Measurements from ENCODE around the gene SIRPG.

DNA sequence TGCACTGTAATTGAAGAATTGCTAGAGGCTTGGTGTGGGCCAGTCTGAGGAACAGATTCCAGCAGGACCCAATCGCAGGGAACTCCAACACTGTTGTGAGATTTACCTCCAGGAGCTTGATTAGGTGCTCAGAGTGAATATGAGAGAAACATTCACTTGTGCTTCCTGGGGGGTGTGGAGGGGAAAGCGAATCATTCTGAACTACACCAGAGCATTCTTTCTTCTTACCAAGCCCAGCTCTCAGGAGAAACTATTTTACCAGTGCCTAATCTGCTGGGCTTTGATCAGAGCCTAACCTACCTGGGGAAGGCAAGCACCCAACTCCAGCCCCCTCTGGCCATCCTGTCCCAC is 30.4 kb downstream of the SIRPG start:
- TF ChIP-seq POLR2AphosphoS5 (IDR thresholded peaks at IDR 0.05) = no peak
- no peak for TF ChIP-seq CTCF (IDR thresholded peaks at IDR 0.05)

All from gastroesophageal sphincter (tissue), 3 donors.